ENCODE results near the gene ALG6.

The ALG6 gene

GRCh38 chr1:63450416-63450815 lies 83.0 kb downstream of the ALG6 start:
- Histone ChIP-seq H3K9me3 (ENCODE audit: insufficient read depth, low read length) (no peaks in the 10 kb centered on the region), H3K36me3 (ENCODE audit: insufficient read depth, insufficient read length, low read length) (peaks cover 12% of the 10 kb centered on the region), H3K4me1 (ENCODE audit: insufficient read depth, insufficient read length) (no peaks in the 10 kb centered on the region), H3K27me3 (ENCODE audit: insufficient read depth, insufficient read length) (no peaks in the 10 kb centered on the region), H3K9ac (ENCODE audit: insufficient read length, low read depth) (no peak overlapping the region), H3K4me3 (ENCODE audit: insufficient read length, low read depth) (no peak overlapping the region)
- DNase-seq (ENCODE audit: low read depth, low spot score), result no peak
- TF ChIP-seq SUZ12 (IDR thresholded peaks at IDR 0.05; ENCODE audit: extremely low read depth, insufficient read depth, insufficient read length) (no peak), ZNF274 (IDR thresholded peaks at IDR 0.05; ENCODE audit: low read depth, low read length) (no peak), YY1 (IDR thresholded peaks at IDR 0.05; ENCODE audit: insufficient read depth, insufficient read length) (no peak)

- DNase-seq (ENCODE audit: low read depth, low spot score), result no peak
- no peak overlapping the region for H3K4me3 ChIP-seq (ENCODE audit: insufficient read length, low read depth)
- TF ChIP-seq YY1 (IDR thresholded peaks at IDR 0.05; ENCODE audit: insufficient read depth, insufficient read length) (no peak), SUZ12 (IDR thresholded peaks at IDR 0.05; ENCODE audit: extremely low read depth, insufficient read depth, insufficient read length) (no peak), ZNF274 (IDR thresholded peaks at IDR 0.05; ENCODE audit: low read depth, low read length) (no peak)
- H3K4me1 ChIP-seq (ENCODE audit: insufficient read depth, insufficient read length), result no peaks in the 10 kb centered on the region
- no peaks in the 10 kb centered on the region for H3K27me3 ChIP-seq (ENCODE audit: insufficient read depth, insufficient read length)
- peaks cover 7% of the 10 kb centered on the region for H3K36me3 ChIP-seq (ENCODE audit: insufficient read depth, insufficient read length, low read length)
- no peak overlapping the region for H3K9ac ChIP-seq (ENCODE audit: insufficient read length, low read depth)
- no peaks in the 10 kb centered on the region for H3K9me3 ChIP-seq (ENCODE audit: insufficient read depth, low read length)
These were observed 85.8 kb downstream of the ALG6 start for GRCh38 chr1:63453232-63453631.

GRCh38 chr1:63454269-63454668 lies 86.8 kb downstream of the ALG6 start:
- no peak for DNase-seq (ENCODE audit: low read depth, low spot score)
- H3K36me3 ChIP-seq (ENCODE audit: insufficient read depth, insufficient read length, low read length), result peaks cover 7% of the 10 kb centered on the region
- no peak overlapping the region for H3K9ac ChIP-seq (ENCODE audit: insufficient read length, low read depth)
- no peaks in the 10 kb centered on the region for H3K27me3 ChIP-seq (ENCODE audit: insufficient read depth, insufficient read length)
- no peaks in the 10 kb centered on the region for H3K9me3 ChIP-seq (ENCODE audit: insufficient read depth, low read length)
- no peak overlapping the region for H3K4me3 ChIP-seq (ENCODE audit: insufficient read length, low read depth)
- no peaks in the 10 kb centered on the region for H3K4me1 ChIP-seq (ENCODE audit: insufficient read depth, insufficient read length)
- TF ChIP-seq ZNF274 (IDR thresholded peaks at IDR 0.05; ENCODE audit: low read depth, low read length) (no peak), YY1 (IDR thresholded peaks at IDR 0.05; ENCODE audit: insufficient read depth, insufficient read length) (no peak), SUZ12 (IDR thresholded peaks at IDR 0.05; ENCODE audit: extremely low read depth, insufficient read depth, insufficient read length) (no peak)

GRCh38 chr1:63458750-63459149 lies 91.3 kb downstream of the ALG6 start:
- Histone ChIP-seq H3K4me3 (ENCODE audit: insufficient read length, low read depth) (no peak overlapping the region), H3K36me3 (ENCODE audit: insufficient read depth, insufficient read length, low read length) (peaks cover 7% of the 10 kb centered on the region), H3K4me1 (ENCODE audit: insufficient read depth, insufficient read length) (no peaks in the 10 kb centered on the region), H3K9me3 (ENCODE audit: insufficient read depth, low read length) (peaks cover 16% of the 10 kb centered on the region), H3K27me3 (ENCODE audit: insufficient read depth, insufficient read length) (no peaks in the 10 kb centered on the region), H3K9ac (ENCODE audit: insufficient read length, low read depth) (no peak overlapping the region)
- TF ChIP-seq YY1 (IDR thresholded peaks at IDR 0.05; ENCODE audit: insufficient read depth, insufficient read length) (no peak), ZNF274 (IDR thresholded peaks at IDR 0.05; ENCODE audit: low read depth, low read length) (no peak)
- no peak for DNase-seq (ENCODE audit: low read depth, low spot score)

DNA sequence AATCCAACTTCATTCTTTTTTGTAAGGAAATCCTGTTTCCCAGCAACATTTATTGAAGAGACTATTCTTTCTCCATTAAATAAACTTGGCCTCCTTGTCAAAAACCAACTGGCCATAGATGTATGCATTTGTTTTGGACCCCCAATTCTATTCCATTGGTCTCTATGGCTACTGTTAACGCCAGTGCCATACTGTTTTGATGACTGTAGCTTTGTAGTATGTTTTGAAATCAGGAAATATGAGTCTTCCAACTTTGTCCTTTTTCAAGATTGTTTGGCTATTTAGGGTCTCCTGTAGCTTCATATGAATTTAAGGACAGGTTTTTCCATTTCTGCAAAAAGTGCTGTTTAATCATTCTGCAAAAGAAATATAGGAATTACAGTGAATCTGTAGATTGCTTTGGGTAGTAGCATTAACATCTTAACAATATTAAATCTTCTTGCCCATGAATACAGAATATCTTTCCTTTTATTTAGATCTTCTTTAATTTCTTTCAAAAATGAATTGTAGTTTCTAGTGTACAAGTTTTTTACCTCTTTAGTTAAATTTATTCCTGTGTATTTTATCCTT lies 94.3 kb downstream of the ALG6 start:
- TF ChIP-seq SUZ12 (IDR thresholded peaks at IDR 0.05; ENCODE audit: extremely low read depth, insufficient read depth, insufficient read length), result no peak
- TF ChIP-seq ZNF274 (IDR thresholded peaks at IDR 0.05; ENCODE audit: low read depth, low read length), result no peak
- no peak for TF ChIP-seq YY1 (IDR thresholded peaks at IDR 0.05; ENCODE audit: insufficient read depth, insufficient read length)
- Histone ChIP-seq H3K36me3 (ENCODE audit: insufficient read depth, insufficient read length, low read length) (peaks cover 5% of the 10 kb centered on the region), H3K9me3 (ENCODE audit: insufficient read depth, low read length) (peaks cover 16% of the 10 kb centered on the region), H3K9ac (ENCODE audit: insufficient read length, low read depth) (no peak overlapping the region), H3K27me3 (ENCODE audit: insufficient read depth, insufficient read length) (no peaks in the 10 kb centered on the region), H3K4me3 (ENCODE audit: insufficient read length, low read depth) (no peak overlapping the region), H3K4me1 (ENCODE audit: insufficient read depth, insufficient read length) (no peaks in the 10 kb centered on the region)
- DNase-seq (ENCODE audit: low read depth, low spot score), result no peak

- no peak for TF ChIP-seq SUZ12 (IDR thresholded peaks at IDR 0.05; ENCODE audit: extremely low read depth, insufficient read depth, insufficient read length)
- TF ChIP-seq YY1 (IDR thresholded peaks at IDR 0.05; ENCODE audit: insufficient read depth, insufficient read length), result no peak
- TF ChIP-seq ZNF274 (IDR thresholded peaks at IDR 0.05; ENCODE audit: low read depth, low read length), result no peak
These were observed 95.8 kb downstream of the ALG6 start for GRCh38 chr1:63463248-63463647.

DNA sequence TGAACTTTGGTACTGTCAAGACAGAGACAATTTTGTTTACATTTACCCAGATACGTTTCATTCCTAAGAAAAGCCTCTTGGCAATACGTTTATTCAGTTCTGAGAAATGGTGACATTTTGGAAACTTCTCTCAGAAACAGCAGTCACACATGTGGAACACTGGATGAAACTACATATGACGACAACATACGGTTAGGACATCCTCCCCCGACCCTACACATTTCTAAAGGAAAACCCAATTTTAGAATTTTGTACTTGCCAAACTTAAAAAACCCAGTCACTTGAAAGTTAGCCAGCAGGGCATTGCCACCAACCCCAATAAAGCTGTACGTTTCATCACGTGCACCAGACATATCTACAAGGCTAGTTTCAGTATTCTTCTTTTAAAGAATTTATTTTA lies 98.8 kb downstream of the ALG6 start:
- no peak for DNase-seq (ENCODE audit: low read depth, low spot score)
- TF ChIP-seq YY1 (IDR thresholded peaks at IDR 0.05; ENCODE audit: insufficient read depth, insufficient read length) (no peak), SUZ12 (IDR thresholded peaks at IDR 0.05; ENCODE audit: extremely low read depth, insufficient read depth, insufficient read length) (no peak), ZNF274 (IDR thresholded peaks at IDR 0.05; ENCODE audit: low read depth, low read length) (no peak)
- Histone ChIP-seq H3K4me3 (ENCODE audit: insufficient read length, low read depth) (no peak overlapping the region), H3K36me3 (ENCODE audit: insufficient read depth, insufficient read length, low read length) (peaks cover 5% of the 10 kb centered on the region), H3K4me1 (ENCODE audit: insufficient read depth, insufficient read length) (no peaks in the 10 kb centered on the region), H3K27me3 (ENCODE audit: insufficient read depth, insufficient read length) (no peaks in the 10 kb centered on the region), H3K9me3 (ENCODE audit: insufficient read depth, low read length) (peaks cover 30% of the 10 kb centered on the region), H3K9ac (ENCODE audit: insufficient read length, low read depth) (no peak overlapping the region)

More at GRCh38 chr1:63463248-63463647, 95.8 kb downstream of the ALG6 start:
- Histone ChIP-seq H3K9me3 (ENCODE audit: insufficient read depth, low read length) (peaks cover 16% of the 10 kb centered on the region), H3K9ac (ENCODE audit: insufficient read length, low read depth) (no peak overlapping the region), H3K4me1 (ENCODE audit: insufficient read depth, insufficient read length) (no peaks in the 10 kb centered on the region), H3K27me3 (ENCODE audit: insufficient read depth, insufficient read length) (no peaks in the 10 kb centered on the region), H3K4me3 (ENCODE audit: insufficient read length, low read depth) (no peak overlapping the region), H3K36me3 (ENCODE audit: insufficient read depth, insufficient read length, low read length) (peaks cover 5% of the 10 kb centered on the region)
- no peak for DNase-seq (ENCODE audit: low read depth, low spot score)

All from NT2/D1 (cell line).